Esophagus (tissue), 2 donors: ENCODE measurements around the gene POLA1. TPM values are rescaled to one million over a fixed set of nuclear protein-coding genes. Genes with fewer than 3 reads are reported as not detected.

Experiments used
- H3K27ac ChIP-seq, 2 donors: one replicate each; pipeline ENCODE4 v1.5.1; 2013; ENCODE audit warnings: low read depth in 2 of 2, mild to moderate bottlenecking in 2 of 2, inconsistent platforms in 1 of 2, low read length in 1 of 2, moderate library complexity in 1 of 2
- H3K27me3 ChIP-seq, 2 donors: one replicate each; pipeline ENCODE4 v1.6.1; 2013; ENCODE audit warnings: low read length in 2 of 2, control low read depth in 1 of 2, mild to moderate bottlenecking in 1 of 2; ENCODE audit not compliant: insufficient read depth in 2 of 2, control insufficient read depth in 1 of 2
- H3K36me3 ChIP-seq, 2 donors: one replicate each; pipeline ENCODE4 v1.6.1; 2013; ENCODE audit warnings: low read length in 1 of 2; ENCODE audit not compliant: control insufficient read depth in 2 of 2, insufficient read depth in 2 of 2
- H3K4me1 ChIP-seq, 2 donors: one replicate each; pipeline ENCODE4 v1.6.1; 2013; ENCODE audit warnings: low read length in 1 of 2; ENCODE audit not compliant: control insufficient read depth in 2 of 2, insufficient read depth in 2 of 2
- H3K4me3 ChIP-seq, 2 donors: one replicate each; pipeline ENCODE4 v1.5.1; 2013; ENCODE audit warnings: low read length in 2 of 2, mild to moderate bottlenecking in 2 of 2, low read depth in 1 of 2, moderate library complexity in 1 of 2
- H3K9me3 ChIP-seq, 2 donors: one replicate each; pipeline ENCODE4 v1.6.1; 2013; ENCODE audit warnings: mild to moderate bottlenecking in 2 of 2, low read depth in 1 of 2, low read length in 1 of 2, moderate library complexity in 1 of 2; ENCODE audit not compliant: control insufficient read depth in 2 of 2, insufficient read depth in 1 of 2
- WGBS, 2 donors: extraction: QIAGEN DNeasy Blood & Tissue Kit; methylation state at CpG; one replicate each; pipeline ENCODE4 v1.1.7; 2013; 5-methylcytosine and 5-hydroxymethylcytosine counted together
- polyA plus RNA-seq, 2 donors: library from polyadenylated mRNA; stranded (reverse); fragments of 200-250 nt; gene quantifications; one replicate each; pipeline ENCODE4 v1.2.3, GENCODE V29; 2013
- donor health status: healthy with polysubstance abuse.
- donor health status: Bipolar disorder and iron deficiency.

The POLA1 gene
- polyA plus RNA-seq, 2 donors: 2.8 to 4.5 TPM

GRCh38 chrX:24659106-24659505 is 34.6 kb upstream of the POLA1 start:
- H3K27ac ChIP-seq: no peak overlapping the region
- H3K36me3 ChIP-seq: no peaks in the 10 kb centered on the region
- no peaks in the 10 kb centered on the region for H3K4me1 ChIP-seq
- WGBS, 2 donors: 36 to 62% methylated on average over 1 of the region's 1 CpG
- H3K27me3 ChIP-seq: peaks cover 0 to 6% of the 10 kb centered on the region in 2 donors
- H3K9me3 ChIP-seq: no peaks in the 10 kb centered on the region
- H3K4me3 ChIP-seq: no peak overlapping the region

GRCh38 chrX:24659646-24660045 is 34.1 kb upstream of the POLA1 start:
- H3K27ac ChIP-seq: no peak overlapping the region
- H3K9me3 ChIP-seq: no peaks in the 10 kb centered on the region
- no peaks in the 10 kb centered on the region for H3K4me1 ChIP-seq
- WGBS, 2 donors: 54 to 59% methylated on average over 3 of the region's 3 CpGs
- no peak overlapping the region for H3K4me3 ChIP-seq
- no peaks in the 10 kb centered on the region for H3K36me3 ChIP-seq
- peaks cover 0 to 6% of the 10 kb centered on the region in 2 donors for H3K27me3 ChIP-seq

DNA sequence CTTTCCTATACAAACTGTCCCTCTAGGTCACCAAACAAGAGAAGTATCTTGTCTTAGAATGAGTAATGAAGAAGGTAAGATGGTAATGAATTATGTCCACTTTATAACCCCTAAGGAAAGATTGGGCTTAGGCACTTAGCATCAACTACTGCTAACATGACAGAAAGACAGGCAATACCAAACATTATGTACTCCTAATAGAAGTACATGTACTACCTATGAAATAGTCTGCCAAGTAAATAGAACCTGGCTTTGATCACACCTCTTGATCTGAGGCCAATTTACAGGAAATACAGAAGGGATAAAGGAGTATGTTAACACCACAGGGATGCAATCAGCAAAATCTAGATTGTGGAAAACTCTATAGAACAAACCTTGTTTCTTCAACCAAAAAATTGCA is 32.4 kb upstream of the POLA1 start:
- Histone ChIP-seq H3K4me3 (no peak overlapping the region), H3K9me3 (no peaks in the 10 kb centered on the region), H3K27me3 (peaks cover 0 to 6% of the 10 kb centered on the region in 2 donors), H3K36me3 (no peaks in the 10 kb centered on the region), H3K27ac (no peak overlapping the region), H3K4me1 (no peaks in the 10 kb centered on the region)

DNA sequence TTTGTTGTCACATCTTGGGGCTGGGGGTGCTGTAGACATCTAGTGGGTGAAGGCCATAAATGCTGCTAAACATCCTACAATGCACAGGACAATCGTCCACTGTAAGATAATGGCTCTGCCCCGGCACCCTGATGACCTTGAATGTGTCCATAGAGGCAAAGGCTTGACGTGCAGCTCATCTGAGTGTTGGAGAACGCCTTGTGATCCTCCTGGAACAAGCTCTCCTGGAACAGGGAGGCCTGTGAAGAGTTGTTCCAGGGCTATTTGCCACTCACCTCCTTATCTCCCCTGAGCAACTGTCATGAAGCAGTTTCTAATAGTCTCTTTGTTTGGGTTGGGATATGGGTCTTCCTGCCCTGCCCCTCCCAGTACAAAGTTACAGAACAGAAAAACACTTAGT is 31.4 kb upstream of the POLA1 start:
- Histone ChIP-seq H3K9me3 (no peaks in the 10 kb centered on the region), H3K27ac (no peak overlapping the region), H3K4me1 (no peaks in the 10 kb centered on the region), H3K4me3 (no peak overlapping the region), H3K36me3 (no peaks in the 10 kb centered on the region), H3K27me3 (peaks cover 0 to 6% of the 10 kb centered on the region in 2 donors)
- WGBS, 2 donors: 67 to 88% methylated on average over 4 of the region's 4 CpGs

GRCh38 chrX:24668111-24668510 is 25.6 kb upstream of the POLA1 start:
- Histone ChIP-seq H3K4me1 (no peaks in the 10 kb centered on the region), H3K27me3 (peaks cover 0 to 2% of the 10 kb centered on the region in 2 donors), H3K4me3 (no peak overlapping the region), H3K9me3 (no peaks in the 10 kb centered on the region), H3K36me3 (no peaks in the 10 kb centered on the region), H3K27ac (no peak overlapping the region)
- 48 to 57% methylated on average over 3 of the region's 3 CpGs for WGBS, 2 donors

- 59 to 68% methylated on average over 11 of the region's 11 CpGs for WGBS, 2 donors
- no peak overlapping the region for H3K4me3 ChIP-seq
- no peaks in the 10 kb centered on the region for H3K4me1 ChIP-seq
- H3K9me3 ChIP-seq: no peaks in the 10 kb centered on the region
- H3K27ac ChIP-seq: no peak overlapping the region
- peaks cover 0 to 5% of the 10 kb centered on the region in 2 donors for H3K27me3 ChIP-seq
- no peaks in the 10 kb centered on the region for H3K36me3 ChIP-seq
These were observed 21.0 kb upstream of the POLA1 start for GRCh38 chrX:24672701-24673190.

GRCh38 chrX:24673424-24673823 is 20.3 kb upstream of the POLA1 start:
- H3K4me1 ChIP-seq: no peaks in the 10 kb centered on the region
- H3K9me3 ChIP-seq: no peaks in the 10 kb centered on the region
- H3K36me3 ChIP-seq: no peaks in the 10 kb centered on the region
- H3K27me3 ChIP-seq: peaks cover 0 to 5% of the 10 kb centered on the region in 2 donors
- H3K4me3 ChIP-seq: no peak overlapping the region
- WGBS, 2 donors: 42 to 51% methylated on average over 2 of the region's 2 CpGs
- H3K27ac ChIP-seq: no peak overlapping the region

DNA sequence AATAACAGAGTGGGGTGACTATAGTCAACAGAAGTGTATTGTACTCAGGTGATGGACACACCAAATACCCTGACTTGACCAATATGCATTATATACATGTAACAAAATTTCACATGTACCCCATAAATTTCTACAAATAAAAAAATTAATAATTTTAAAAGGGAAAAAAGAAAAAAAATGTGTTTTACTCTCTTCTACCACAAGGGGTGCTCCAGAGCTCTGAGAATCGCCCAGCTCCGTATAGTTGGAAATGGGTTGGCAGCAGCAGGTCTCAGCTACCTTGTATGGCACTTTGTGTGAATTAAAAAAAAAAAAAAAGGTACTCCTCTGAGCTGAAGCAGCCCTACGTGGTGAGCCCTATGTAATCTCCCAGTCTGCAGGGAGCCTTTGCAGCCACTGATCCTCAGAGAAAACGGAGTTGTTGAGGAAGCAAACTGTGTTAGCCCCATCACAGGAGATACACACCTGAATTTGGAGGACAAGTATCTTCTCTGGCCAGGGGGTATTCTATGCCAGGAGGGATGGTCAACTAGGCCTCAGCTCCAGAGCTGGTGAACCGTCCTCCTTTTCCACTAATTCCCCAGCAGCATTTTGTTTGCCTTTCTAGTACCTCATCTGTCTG is 17.2 kb upstream of the POLA1 start:
- H3K27me3 ChIP-seq: peaks cover 0 to 5% of the 10 kb centered on the region in 2 donors
- H3K36me3 ChIP-seq: no peaks in the 10 kb centered on the region
- 31 to 36% methylated on average over 5 of the region's 5 CpGs for WGBS, 2 donors
- no peaks in the 10 kb centered on the region for H3K9me3 ChIP-seq
- H3K4me3 ChIP-seq: no peak overlapping the region
- no peak overlapping the region for H3K27ac ChIP-seq
- no peaks in the 10 kb centered on the region for H3K4me1 ChIP-seq

GRCh38 chrX:24682739-24683432 is 10.8 kb upstream of the POLA1 start:
- Histone ChIP-seq H3K4me3 (no peak overlapping the region), H3K27ac (no peak overlapping the region), H3K27me3 (no peaks in the 10 kb centered on the region), H3K36me3 (no peaks in the 10 kb centered on the region), H3K4me1 (no peaks in the 10 kb centered on the region), H3K9me3 (no peaks in the 10 kb centered on the region)
- WGBS, 2 donors: 73 to 79% methylated on average over 7 of the region's 7 CpGs

DNA sequence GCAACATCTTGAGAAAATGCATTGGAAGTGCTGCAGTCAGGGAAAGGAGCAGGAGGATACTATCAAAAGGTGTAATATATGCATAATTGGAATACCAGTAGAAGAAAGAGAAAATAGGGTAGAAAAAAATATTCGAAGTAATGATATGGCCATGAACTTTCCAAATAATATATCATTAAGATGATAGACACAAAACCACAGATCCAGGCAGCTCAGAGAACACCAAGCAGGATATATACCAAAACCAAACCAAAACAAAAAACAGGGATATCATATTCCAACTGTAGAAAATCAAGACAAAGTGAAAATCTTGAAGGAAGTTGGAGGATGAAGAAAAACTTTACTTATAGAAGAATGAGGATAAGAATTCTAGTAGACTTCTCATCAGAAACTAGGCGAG is 9.7 kb upstream of the POLA1 start:
- Histone ChIP-seq H3K36me3 (no peaks in the 10 kb centered on the region), H3K4me1 (no peaks in the 10 kb centered on the region), H3K27me3 (no peaks in the 10 kb centered on the region), H3K27ac (no peak overlapping the region), H3K4me3 (no peak overlapping the region), H3K9me3 (no peaks in the 10 kb centered on the region)
- 71 to 94% methylated on average over 2 of the region's 2 CpGs for WGBS, 2 donors
